GM10266 (cell line): ENCODE data around the gene IGFL3.
A peak's percentile ranks its signal among the peaks of the same experiment; 100 is the strongest.

Experiments
- DNase-seq: peaks from one replicate; pipeline ENCODE4 v3.0.0; 2012; ENCODE audit errors: extremely low spot score
- CTCF ChIP-seq: IDR thresholded peaks from 2 replicates; pipeline ENCODE4 v1.5.1; 2012; ENCODE audit warnings: mild to moderate bottlenecking, low read depth; ENCODE audit not compliant: control insufficient read depth, insufficient read depth; ENCODE audit errors: missing control alignments

IGFL3 gene

GRCh38 chr19:46082728-46083050 lies 41.8 kb downstream of the IGFL3 start:
- no peak for DNase-seq
- TF ChIP-seq CTCF, result no peak

- DNase-seq, result peak; percentile 60
- TF ChIP-seq CTCF, result peak; percentile 53
These were observed 42.4 kb downstream of the IGFL3 start for GRCh38 chr19:46081928-46082727.

- TF ChIP-seq CTCF, result no peak
- no peak for DNase-seq
These were observed 43.9 kb downstream of the IGFL3 start for GRCh38 chr19:46080561-46080960.

- DNase-seq, result no peak
- TF ChIP-seq CTCF, result no peak
These were observed 44.9 kb downstream of the IGFL3 start for GRCh38 chr19:46079576-46079975.

- DNase-seq, result peak; percentile 42
- TF ChIP-seq CTCF, result peak; percentile 42
These were observed 45.7 kb downstream of the IGFL3 start for GRCh38 chr19:46078573-46079332.

GRCh38 chr19:46077815-46078167 lies 46.7 kb downstream of the IGFL3 start:
- no peak for DNase-seq
- TF ChIP-seq CTCF, result no peak
